ENCODE results near the gene ST7L. TPM values are rescaled to one million over a fixed set of nuclear protein-coding genes. Genes with fewer than 3 reads are reported as not detected.

ST7L gene
- total RNA-seq, 1 donor from 2014 or later, result 13.5 TPM

GRCh38 chr1:112516141-112516540 is 102.8 kb downstream of the ST7L start:
- DNase-seq (ENCODE audit: low spot score), result no peak
- H3K27ac Mint-ChIP-seq, result no peak overlapping the region
- intact Hi-C loops (cut with micrococcal nuclease), result no loop called here
- no peaks in the 10 kb centered on the region for H3K9me3 Mint-ChIP-seq
- H3K4me3 Mint-ChIP-seq, result no peak overlapping the region
- H3K27me3 Mint-ChIP-seq (ENCODE audit: insufficient read depth), result peaks cover 11% of the 10 kb centered on the region
- no peaks in the 10 kb centered on the region for H3K36me3 Mint-ChIP-seq (ENCODE audit: low read depth)
- H3K4me1 Mint-ChIP-seq (ENCODE audit: low read depth), result no peaks in the 10 kb centered on the region

DNA sequence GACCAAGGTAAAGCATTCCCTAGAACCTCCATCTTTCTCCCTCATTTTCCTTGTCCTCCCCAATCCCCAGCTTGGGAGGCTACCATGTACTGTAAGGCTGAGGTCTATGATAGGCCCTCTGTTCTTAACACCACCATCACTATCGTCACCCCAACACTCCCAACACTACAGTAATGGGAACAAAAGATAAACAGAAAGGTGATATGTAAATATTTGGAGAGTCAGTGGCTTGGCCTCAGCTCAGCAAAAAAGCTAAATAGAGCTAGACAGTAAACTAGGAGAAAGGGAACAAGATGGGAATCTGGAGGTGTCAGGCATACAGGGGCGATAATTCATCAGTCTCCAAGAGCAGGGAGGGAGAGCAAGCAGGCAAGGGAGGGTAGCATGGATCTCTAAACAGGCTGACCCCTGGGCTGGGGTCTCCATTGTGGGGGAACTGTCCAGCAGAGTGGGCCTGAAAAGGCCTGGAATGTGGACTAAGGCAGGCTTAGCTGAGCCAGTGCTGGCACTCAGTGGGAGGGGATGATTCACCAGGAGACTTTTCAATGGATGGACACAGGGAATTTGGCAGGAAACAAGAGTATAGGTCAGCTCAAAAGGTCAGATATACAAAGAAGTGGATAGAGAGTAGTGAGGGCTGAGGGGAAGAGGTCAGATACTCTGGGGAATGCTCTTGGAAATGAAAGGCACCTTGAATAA is 103.5 kb downstream of the ST7L start:
- Mint-ChIP-seq H3K4me3 (no peak overlapping the region), H3K36me3 (ENCODE audit: low read depth) (no peaks in the 10 kb centered on the region), H3K27ac (no peak overlapping the region), H3K27me3 (ENCODE audit: insufficient read depth) (peaks cover 16% of the 10 kb centered on the region), H3K9me3 (no peaks in the 10 kb centered on the region), H3K4me1 (ENCODE audit: low read depth) (no peaks in the 10 kb centered on the region)
- no peak for DNase-seq (ENCODE audit: low spot score)
- intact Hi-C loops (cut with micrococcal nuclease), result no loop called here

- no peak for DNase-seq (ENCODE audit: low spot score)
- intact Hi-C loops (cut with micrococcal nuclease), result no loop called here
- Mint-ChIP-seq H3K9me3 (no peaks in the 10 kb centered on the region), H3K4me3 (no peak overlapping the region), H3K27me3 (ENCODE audit: insufficient read depth) (peaks cover 22% of the 10 kb centered on the region), H3K27ac (no peak overlapping the region), H3K36me3 (ENCODE audit: low read depth) (peaks cover 1% of the 10 kb centered on the region), H3K4me1 (ENCODE audit: low read depth) (no peaks in the 10 kb centered on the region)
Observed at GRCh38 chr1:112514901-112515300, 104.0 kb downstream of the ST7L start.

- no peak for DNase-seq (ENCODE audit: low spot score)
- Mint-ChIP-seq H3K4me1 (ENCODE audit: low read depth) (no peaks in the 10 kb centered on the region), H3K27ac (no peak overlapping the region), H3K27me3 (ENCODE audit: insufficient read depth) (peaks cover 25% of the 10 kb centered on the region), H3K36me3 (ENCODE audit: low read depth) (peaks cover 1% of the 10 kb centered on the region), H3K9me3 (no peaks in the 10 kb centered on the region), H3K4me3 (no peak overlapping the region)
- intact Hi-C loops (cut with micrococcal nuclease), result no loop called here
Observed at GRCh38 chr1:112513112-112513870, 105.7 kb downstream of the ST7L start.

- no peaks in the 10 kb centered on the region for H3K9me3 Mint-ChIP-seq
- no peak overlapping the region for H3K4me3 Mint-ChIP-seq
- H3K27me3 Mint-ChIP-seq (ENCODE audit: insufficient read depth), result peaks cover 35% of the 10 kb centered on the region
- no peak overlapping the region for H3K27ac Mint-ChIP-seq
- peaks cover 1% of the 10 kb centered on the region for H3K36me3 Mint-ChIP-seq (ENCODE audit: low read depth)
- H3K4me1 Mint-ChIP-seq (ENCODE audit: low read depth), result no peaks in the 10 kb centered on the region
- no peak for DNase-seq (ENCODE audit: low spot score)
- intact Hi-C loops (cut with micrococcal nuclease), result no loop called here
Observed at GRCh38 chr1:112511897-112512296, 107.0 kb downstream of the ST7L start.

DNA sequence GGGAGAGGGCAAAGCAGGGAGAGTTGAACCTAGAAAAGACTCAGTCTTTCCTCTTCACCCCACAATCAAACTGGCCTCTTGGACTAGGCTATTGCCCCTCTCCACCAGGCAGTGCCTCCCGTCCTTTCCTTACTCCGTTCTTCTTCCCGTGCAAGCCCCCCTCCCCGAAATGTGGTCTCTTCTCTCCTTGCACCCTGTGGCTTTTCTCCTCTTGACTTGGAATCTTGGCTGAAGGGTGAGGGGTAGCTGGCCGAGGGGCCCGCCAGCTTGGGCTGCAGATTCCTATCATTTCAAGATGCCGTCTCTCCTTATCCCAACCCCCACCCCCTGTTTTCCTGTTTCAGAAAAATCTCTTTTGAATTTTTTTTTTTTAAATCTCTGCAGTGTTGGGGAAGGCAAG is 108.6 kb downstream of the ST7L start:
- no peak for DNase-seq (ENCODE audit: low spot score)
- H3K4me3 Mint-ChIP-seq, result peak overlapping the region; percentile 63
- H3K4me1 Mint-ChIP-seq (ENCODE audit: low read depth), result no peaks in the 10 kb centered on the region
- peaks cover 1% of the 10 kb centered on the region for H3K36me3 Mint-ChIP-seq (ENCODE audit: low read depth)
- H3K27ac Mint-ChIP-seq, result no peak overlapping the region
- H3K27me3 Mint-ChIP-seq (ENCODE audit: insufficient read depth), result peaks cover 40% of the 10 kb centered on the region
- intact Hi-C loops (cut with micrococcal nuclease), result no loop called here
- H3K9me3 Mint-ChIP-seq, result no peaks in the 10 kb centered on the region

DNA sequence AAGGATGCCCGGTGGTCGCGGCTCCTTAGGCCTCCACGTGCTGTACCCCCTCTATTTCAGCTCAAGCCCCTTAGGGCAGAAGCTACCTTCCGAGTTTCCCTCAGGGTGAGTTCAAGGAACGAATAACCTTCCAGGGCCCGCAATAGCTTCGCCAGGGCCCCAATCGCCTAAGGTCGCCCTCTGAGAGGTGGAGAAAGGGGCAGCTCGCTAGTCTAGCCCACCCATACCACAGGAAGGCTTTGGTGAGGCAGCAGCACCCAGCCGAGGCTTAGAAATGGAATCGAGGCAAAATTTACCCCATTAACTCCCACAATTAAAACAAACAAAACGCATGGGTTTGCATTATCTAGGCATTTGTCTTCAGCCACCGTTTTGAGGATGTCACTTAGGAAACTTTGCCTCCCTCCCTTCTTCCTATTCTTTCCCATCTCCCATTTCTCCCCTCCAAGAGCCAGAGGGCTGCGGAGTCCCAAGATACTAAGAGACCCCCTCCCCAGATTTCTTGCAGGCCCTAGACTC is 109.2 kb downstream of the ST7L start:
- intact Hi-C loops (cut with micrococcal nuclease), result loop anchor here (10.0 kb wide), 1 partner anchor 165 kb away; the partner anchor contains the start of gene MOV10
- no peak for DNase-seq (ENCODE audit: low spot score)
- H3K4me1 Mint-ChIP-seq (ENCODE audit: low read depth), result no peaks in the 10 kb centered on the region
- H3K4me3 Mint-ChIP-seq, result peak overlapping the region; percentile 64
- H3K27ac Mint-ChIP-seq, result no peak overlapping the region
- no peaks in the 10 kb centered on the region for H3K9me3 Mint-ChIP-seq
- peaks cover 44% of the 10 kb centered on the region for H3K27me3 Mint-ChIP-seq (ENCODE audit: insufficient read depth)
- H3K36me3 Mint-ChIP-seq (ENCODE audit: low read depth), result peaks cover 1% of the 10 kb centered on the region

GRCh38 chr1:112509005-112509659 is 109.8 kb downstream of the ST7L start:
- H3K4me1 Mint-ChIP-seq (ENCODE audit: low read depth), result no peaks in the 10 kb centered on the region
- H3K27ac Mint-ChIP-seq, result no peak overlapping the region
- no peak for DNase-seq (ENCODE audit: low spot score)
- intact Hi-C loops (cut with micrococcal nuclease), result loop anchor here (10.0 kb wide), 1 partner anchor 166 kb away; the partner anchor contains the start of gene MOV10
- no peaks in the 10 kb centered on the region for H3K9me3 Mint-ChIP-seq
- H3K27me3 Mint-ChIP-seq (ENCODE audit: insufficient read depth), result peaks cover 46% of the 10 kb centered on the region
- H3K36me3 Mint-ChIP-seq (ENCODE audit: low read depth), result peaks cover 1% of the 10 kb centered on the region
- H3K4me3 Mint-ChIP-seq, result peak overlapping the region; percentile 64

GRCh38 chr1:112508278-112509004 is 110.5 kb downstream of the ST7L start, which contains the start of gene WNT2B:
TSS of gene WNT2B (plus strand) at chr1:112508965. CDS start at chr1:112509263, 298 bp downstream.
- Mint-ChIP-seq H3K36me3 (ENCODE audit: low read depth) (peaks cover 1% of the 10 kb centered on the region), H3K4me1 (ENCODE audit: low read depth) (no peaks in the 10 kb centered on the region), H3K27ac (no peak within 1 kb of the TSS), H3K4me3 (peak within 1 kb of the TSS; percentile 79), H3K9me3 (no peaks in the 10 kb centered on the region), H3K27me3 (ENCODE audit: insufficient read depth) (peaks cover 51% of the 10 kb centered on the region)
- intact Hi-C loops (cut with micrococcal nuclease), result loop anchor here (10.0 kb wide), 1 partner anchor 166 kb away; the partner anchor contains the start of gene MOV10
- DNase-seq (ENCODE audit: low spot score), result peak; percentile 34

- Mint-ChIP-seq H3K27me3 (ENCODE audit: insufficient read depth) (peaks cover 56% of the 10 kb centered on the region), H3K4me1 (ENCODE audit: low read depth) (no peaks in the 10 kb centered on the region), H3K9me3 (no peaks in the 10 kb centered on the region), H3K27ac (no peak overlapping the region), H3K4me3 (peak overlapping the region; percentile 79), H3K36me3 (ENCODE audit: low read depth) (peaks cover 1% of the 10 kb centered on the region)
- intact Hi-C loops (cut with micrococcal nuclease), result loop anchor here (10.0 kb wide), 1 partner anchor 167 kb away; the partner anchor contains the start of gene MOV10
- DNase-seq (ENCODE audit: low spot score), result no peak
Observed at GRCh38 chr1:112507921-112508277, 111.0 kb downstream of the ST7L start.

DNA sequence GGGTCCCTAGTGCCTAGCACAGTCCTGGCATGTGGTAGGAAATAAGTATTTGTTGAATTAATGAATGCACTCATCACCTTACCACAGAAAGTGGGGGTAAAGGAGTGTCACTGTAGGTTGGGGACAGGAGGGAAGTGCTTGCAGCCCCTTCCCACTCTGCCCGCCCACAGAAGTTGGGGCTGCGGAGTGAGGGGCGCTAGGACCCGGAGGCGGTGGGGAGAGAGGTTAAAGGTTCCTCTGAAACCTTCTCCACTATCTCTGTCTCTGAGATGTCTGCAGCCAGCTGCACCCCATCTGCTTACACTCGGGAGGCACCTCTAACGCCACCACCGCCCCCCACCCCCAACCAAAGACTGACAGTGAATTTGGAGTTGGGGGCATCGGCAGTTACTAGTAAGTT is 111.6 kb downstream of the ST7L start:
- Mint-ChIP-seq H3K27ac (no peak overlapping the region), H3K9me3 (no peaks in the 10 kb centered on the region), H3K4me3 (peak overlapping the region; percentile 79), H3K4me1 (ENCODE audit: low read depth) (no peaks in the 10 kb centered on the region), H3K27me3 (ENCODE audit: insufficient read depth) (peaks cover 62% of the 10 kb centered on the region), H3K36me3 (ENCODE audit: low read depth) (peaks cover 1% of the 10 kb centered on the region)
- DNase-seq (ENCODE audit: low spot score), result no peak
- intact Hi-C loops (cut with micrococcal nuclease), result loop anchor here (10.0 kb wide), 1 partner anchor 167 kb away; the partner anchor contains the start of gene MOV10

DNA sequence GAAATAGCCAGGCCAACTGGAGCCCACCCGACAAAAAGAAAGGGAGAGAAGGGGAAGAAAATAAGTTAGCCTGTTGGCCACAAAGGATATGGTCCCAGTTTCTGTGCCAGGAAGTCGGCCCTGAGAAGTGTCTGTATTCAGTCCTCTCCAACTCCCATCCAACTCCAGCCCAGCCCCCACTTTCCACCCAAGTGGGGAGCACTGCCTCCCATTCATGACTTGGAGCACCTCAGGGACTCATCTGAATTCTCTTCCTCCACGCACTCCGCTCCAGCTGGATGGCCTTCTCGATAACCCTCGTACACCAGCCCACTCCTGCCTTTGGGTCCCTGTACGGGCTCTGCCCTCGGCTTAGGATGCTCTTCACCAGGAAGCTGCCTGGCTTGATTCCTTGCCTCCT is 112.2 kb downstream of the ST7L start:
- intact Hi-C loops (cut with micrococcal nuclease), result loop anchor here (10.0 kb wide), 1 partner anchor 168 kb away; the partner anchor contains the start of gene MOV10
- Mint-ChIP-seq H3K4me1 (ENCODE audit: low read depth) (peaks cover under 1% of the 10 kb centered on the region), H3K36me3 (ENCODE audit: low read depth) (peaks cover 1% of the 10 kb centered on the region), H3K27me3 (ENCODE audit: insufficient read depth) (peaks cover 59% of the 10 kb centered on the region), H3K4me3 (no peak overlapping the region), H3K27ac (no peak overlapping the region), H3K9me3 (no peaks in the 10 kb centered on the region)
- DNase-seq (ENCODE audit: low spot score), result no peak

Measured in activated T-helper 1 cell treated with anti-CD3 and anti-CD28 coated beads, Interleukin-12 subunit alpha, Interleukin-12 subunit beta, Interleukin-2, Interleukin-4 antibody, amounts not matched to agents 30 ng/mL and 10 ng/mL and 1 ng/mL, durations not matched to agents 14 hours and 24 hours and 36 hours (primary cell).